Suprapubic skin (tissue), 4 donors: ENCODE results near the gene SARM1.
"Not testable (repeated sequence)": the region's sequence is repeated elsewhere in the genome, so short reads cannot be mapped to it uniquely, and the experiment has no call there.

Experiments used
- EP300 ChIP-seq: sonication (generic); formaldehyde crosslinking; IDR thresholded peaks from one replicate; pipeline ENCODE4 v1.6.1; 2017; ENCODE audit warnings: antibody characterized with exemption
- POLR2A ChIP-seq, 2 donors: fragments of 450-650 bp; IDR thresholded peaks; one replicate each; pipeline ENCODE4 v1.6.1; 2017; ENCODE audit warnings: antibody characterized with exemption in 2 of 2, mild to moderate bottlenecking in 2 of 2, moderate library complexity in 2 of 2
- POLR2AphosphoS5 ChIP-seq, 3 donors: sonication (generic); formaldehyde crosslinking; IDR thresholded peaks; one replicate each; pipeline ENCODE4 v1.6.1; 2017; ENCODE audit warnings: antibody characterized with exemption in 3 of 3
- TF ChIP-seq, protein P1 (sequence below), 2 donors: fragments of 200-600 bp in 1 of 2; fragments of 450-650 bp in 1 of 2; sonication (generic) in 1 of 2; IDR thresholded peaks; one replicate each; pipeline ENCODE4 v1.5.1; 2016 to 2019; ENCODE audit warnings: antibody characterized with exemption in 2 of 2, mild to moderate bottlenecking in 1 of 2, moderate library complexity in 1 of 2

GRCh38 chr17:28338769-28339212 is 32.7 kb upstream of the SARM1 start:
- not testable (repeated sequence) for TF ChIP-seq POLR2A (IDR thresholded peaks at IDR 0.05); POLR2AphosphoS5 (IDR thresholded peaks at IDR 0.05); EP300
- TF ChIP-seq, protein P1, sequence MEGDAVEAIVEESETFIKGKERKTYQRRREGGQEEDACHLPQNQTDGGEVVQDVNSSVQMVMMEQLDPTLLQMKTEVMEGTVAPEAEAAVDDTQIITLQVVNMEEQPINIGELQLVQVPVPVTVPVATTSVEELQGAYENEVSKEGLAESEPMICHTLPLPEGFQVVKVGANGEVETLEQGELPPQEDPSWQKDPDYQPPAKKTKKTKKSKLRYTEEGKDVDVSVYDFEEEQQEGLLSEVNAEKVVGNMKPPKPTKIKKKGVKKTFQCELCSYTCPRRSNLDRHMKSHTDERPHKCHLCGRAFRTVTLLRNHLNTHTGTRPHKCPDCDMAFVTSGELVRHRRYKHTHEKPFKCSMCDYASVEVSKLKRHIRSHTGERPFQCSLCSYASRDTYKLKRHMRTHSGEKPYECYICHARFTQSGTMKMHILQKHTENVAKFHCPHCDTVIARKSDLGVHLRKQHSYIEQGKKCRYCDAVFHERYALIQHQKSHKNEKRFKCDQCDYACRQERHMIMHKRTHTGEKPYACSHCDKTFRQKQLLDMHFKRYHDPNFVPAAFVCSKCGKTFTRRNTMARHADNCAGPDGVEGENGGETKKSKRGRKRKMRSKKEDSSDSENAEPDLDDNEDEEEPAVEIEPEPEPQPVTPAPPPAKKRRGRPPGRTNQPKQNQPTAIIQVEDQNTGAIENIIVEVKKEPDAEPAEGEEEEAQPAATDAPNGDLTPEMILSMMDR (IDR thresholded peaks at IDR 0.05), result not testable (repeated sequence)
